ENCODE measurements around the gene STK26.

DNA sequence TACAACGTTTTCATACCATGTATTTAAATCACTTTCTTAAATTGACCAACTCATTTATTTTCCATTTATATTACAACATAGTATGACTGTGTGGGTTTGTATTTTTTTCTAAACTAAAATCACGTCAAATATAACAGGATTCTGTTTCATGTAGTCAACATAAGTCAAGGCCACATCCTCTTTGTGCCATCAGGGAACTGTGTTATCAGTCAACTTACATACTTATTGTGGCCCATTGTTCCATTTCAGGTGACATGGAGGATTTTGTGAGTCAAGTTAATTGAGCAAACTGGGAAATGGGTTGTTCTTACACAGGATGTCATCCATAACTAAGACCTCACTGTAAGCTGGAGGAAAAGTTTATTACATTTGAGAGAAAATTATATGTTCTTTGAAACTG is 35.9 kb downstream of the STK26 start:
- TF ChIP-seq, protein P1, sequence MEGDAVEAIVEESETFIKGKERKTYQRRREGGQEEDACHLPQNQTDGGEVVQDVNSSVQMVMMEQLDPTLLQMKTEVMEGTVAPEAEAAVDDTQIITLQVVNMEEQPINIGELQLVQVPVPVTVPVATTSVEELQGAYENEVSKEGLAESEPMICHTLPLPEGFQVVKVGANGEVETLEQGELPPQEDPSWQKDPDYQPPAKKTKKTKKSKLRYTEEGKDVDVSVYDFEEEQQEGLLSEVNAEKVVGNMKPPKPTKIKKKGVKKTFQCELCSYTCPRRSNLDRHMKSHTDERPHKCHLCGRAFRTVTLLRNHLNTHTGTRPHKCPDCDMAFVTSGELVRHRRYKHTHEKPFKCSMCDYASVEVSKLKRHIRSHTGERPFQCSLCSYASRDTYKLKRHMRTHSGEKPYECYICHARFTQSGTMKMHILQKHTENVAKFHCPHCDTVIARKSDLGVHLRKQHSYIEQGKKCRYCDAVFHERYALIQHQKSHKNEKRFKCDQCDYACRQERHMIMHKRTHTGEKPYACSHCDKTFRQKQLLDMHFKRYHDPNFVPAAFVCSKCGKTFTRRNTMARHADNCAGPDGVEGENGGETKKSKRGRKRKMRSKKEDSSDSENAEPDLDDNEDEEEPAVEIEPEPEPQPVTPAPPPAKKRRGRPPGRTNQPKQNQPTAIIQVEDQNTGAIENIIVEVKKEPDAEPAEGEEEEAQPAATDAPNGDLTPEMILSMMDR (IDR thresholded peaks at IDR 0.05) = no peak
- no peak for TF ChIP-seq POLR2A (IDR thresholded peaks at IDR 0.05)

Measured in lower leg skin (tissue), 3 donors.